PFSK-1 (cell line): Measurements from ENCODE around the gene NAALADL2.

ENCODE experiments used
- FOXP2 ChIP-seq: optimal IDR thresholded peaks from 2 replicates; pipeline ENCODE3; 2011; ENCODE audit warnings: borderline replicate concordance, control low read depth, inconsistent platforms; ENCODE audit not compliant: insufficient read depth; ENCODE audit errors: extremely low read length, extremely low read depth
- POLR2AphosphoS5 ChIP-seq: IDR thresholded peaks from 2 replicates; pipeline ENCODE4 v1.6.1; 2012; ENCODE audit warnings: low read depth, mild to moderate bottlenecking, control low read depth, low read length, moderate library complexity
- REST ChIP-seq, 2 experiments: IDR thresholded peaks; 2 replicates each; pipeline versions ENCODE4 v1.6.1 to v1.8.0; 2011 to 2012; ENCODE audit warnings: low read depth in 2 of 2, low read length in 2 of 2, control low read depth in 1 of 2, inconsistent platforms in 1 of 2, mild to moderate bottlenecking in 1 of 2, moderate library complexity in 1 of 2; ENCODE audit not compliant: insufficient read depth in 1 of 2
- SIN3A ChIP-seq: IDR thresholded peaks from 2 replicates; pipeline ENCODE4 v1.6.1; 2012; ENCODE audit warnings: mild to moderate bottlenecking, low read length, moderate library complexity, borderline replicate concordance; ENCODE audit not compliant: insufficient read depth
- TAF1 ChIP-seq: IDR thresholded peaks from 2 replicates; pipeline ENCODE4 v1.6.1; 2012; ENCODE audit warnings: low read length, control low read depth, borderline replicate concordance; ENCODE audit not compliant: insufficient read depth

Gene NAALADL2

DNA sequence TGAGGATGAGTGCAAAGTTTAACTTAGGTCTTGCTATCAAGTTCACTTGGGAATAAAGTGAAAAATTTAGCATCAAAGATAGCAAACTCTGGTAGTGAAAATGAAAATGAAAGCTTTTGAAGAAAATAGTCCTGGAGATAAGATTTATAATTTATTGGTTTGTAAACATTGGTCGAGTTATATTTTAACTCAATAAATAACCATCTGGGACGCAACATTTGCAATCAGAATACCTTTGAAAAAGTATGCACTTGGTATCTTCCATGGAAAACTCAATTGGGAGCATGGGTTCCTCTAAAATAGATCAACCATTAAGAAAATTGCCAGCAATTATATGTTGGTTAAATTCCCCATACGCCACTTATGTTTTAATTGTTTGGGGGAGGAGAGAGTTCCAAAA is 209.5 kb downstream of the NAALADL2 start:
- no peak for TF ChIP-seq TAF1
- no peak for TF ChIP-seq POLR2AphosphoS5

GRCh38 chr3:175070946-175071345 is 211.8 kb downstream of the NAALADL2 start:
- no peak for TF ChIP-seq SIN3A
- no peak for TF ChIP-seq POLR2AphosphoS5
- TF ChIP-seq TAF1: no peak
- TF ChIP-seq FOXP2: no peak
- TF ChIP-seq REST (IDR thresholded peaks at IDR 0.05; ENCODE audit: insufficient read depth in 1 of 2, low read depth in 2 of 2, low read length in 2 of 2): no peak

- no peak for TF ChIP-seq TAF1
- no peak for TF ChIP-seq REST (IDR thresholded peaks at IDR 0.05; ENCODE audit: insufficient read depth in 1 of 2, low read depth in 2 of 2, low read length in 2 of 2)
- TF ChIP-seq SIN3A: no peak
- no peak for TF ChIP-seq POLR2AphosphoS5
- TF ChIP-seq FOXP2: no peak
Measured at GRCh38 chr3:175073219-175073905, 214.2 kb downstream of the NAALADL2 start.

- TF ChIP-seq SIN3A: no peak
Measured at GRCh38 chr3:175075269-175075668, 216.1 kb downstream of the NAALADL2 start.

GRCh38 chr3:175077216-175077615 is 218.1 kb downstream of the NAALADL2 start:
- TF ChIP-seq TAF1 (no peak), SIN3A (no peak), FOXP2 (no peak), POLR2AphosphoS5 (no peak), REST (IDR thresholded peaks at IDR 0.05; ENCODE audit: insufficient read depth in 1 of 2, low read depth in 2 of 2, low read length in 2 of 2) (no peak)

DNA sequence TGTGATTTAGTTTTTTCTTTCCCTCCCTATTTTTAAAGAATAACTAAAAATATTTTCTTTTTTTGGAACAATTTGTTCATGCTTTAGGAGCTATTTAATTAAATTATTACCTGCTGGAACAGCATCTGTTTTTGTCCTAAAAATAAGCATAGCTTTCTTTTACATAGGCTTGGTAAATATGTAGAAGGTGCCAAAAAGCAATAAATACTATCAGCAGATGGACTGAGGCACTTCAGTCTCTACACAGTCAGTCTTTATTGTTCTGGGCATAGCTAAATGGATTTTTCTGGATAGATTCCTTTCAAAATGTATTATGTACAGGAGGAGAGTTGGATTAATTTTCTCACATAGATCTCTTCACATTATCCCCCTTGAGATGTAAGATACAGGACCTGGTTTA is 223.5 kb downstream of the NAALADL2 start:
- no peak for TF ChIP-seq TAF1
- no peak for TF ChIP-seq SIN3A
- TF ChIP-seq FOXP2: no peak
- no peak for TF ChIP-seq POLR2AphosphoS5
- no peak for TF ChIP-seq REST (IDR thresholded peaks at IDR 0.05; ENCODE audit: insufficient read depth in 1 of 2, low read depth in 2 of 2, low read length in 2 of 2)
